Measurements from ENCODE around the gene HIBADH.
"Not testable (repeated sequence)": the region's sequence is repeated elsewhere in the genome, so short reads cannot be mapped to it uniquely, and the experiment has no call there.

The HIBADH gene

GRCh38 chr7:27602766-27603165, 59.9 kb downstream of the HIBADH start:
- no peak for DNase-seq

- no peak for DNase-seq
Measured at GRCh38 chr7:27601217-27601616, 61.5 kb downstream of the HIBADH start.

- no peak for DNase-seq
Measured at GRCh38 chr7:27600247-27600646, 62.4 kb downstream of the HIBADH start.

GRCh38 chr7:27595009-27595408, 67.7 kb downstream of the HIBADH start:
- no peak for DNase-seq

- DNase-seq, result no peak
Measured at GRCh38 chr7:27593226-27593625, 69.5 kb downstream of the HIBADH start.

- DNase-seq, result no peak
Measured at GRCh38 chr7:27590416-27590815, 72.3 kb downstream of the HIBADH start.

GRCh38 chr7:27587429-27587828, 75.3 kb downstream of the HIBADH start:
- DNase-seq, result no peak

- peak in 31 of 51 donors; percentile 0 to 61 (median 13) for DNase-seq
Measured at GRCh38 chr7:27586825-27587224, 75.9 kb downstream of the HIBADH start.

GRCh38 chr7:27585781-27586447, 76.8 kb downstream of the HIBADH start:
- DNase-seq, result no peak

GRCh38 chr7:27581906-27582305, 80.8 kb downstream of the HIBADH start:
- no peak for DNase-seq

GRCh38 chr7:27581119-27581518, 81.6 kb downstream of the HIBADH start:
- DNase-seq, result no peak

GRCh38 chr7:27579565-27579964, 83.1 kb downstream of the HIBADH start:
- DNase-seq, result no peak

GRCh38 chr7:27578169-27578568, 84.5 kb downstream of the HIBADH start:
- not testable (repeated sequence) for DNase-seq

- DNase-seq, result peak in 1 of 51 donors; percentile 19
Measured at GRCh38 chr7:27576360-27576944, 86.2 kb downstream of the HIBADH start.

GRCh38 chr7:27575613-27576012, 87.1 kb downstream of the HIBADH start:
- DNase-seq, result no peak

GRCh38 chr7:27569106-27569505, 93.6 kb downstream of the HIBADH start:
- no peak for DNase-seq

GRCh38 chr7:27567266-27567665, 95.4 kb downstream of the HIBADH start:
- no peak for DNase-seq

GRCh38 chr7:27564881-27565482, 97.7 kb downstream of the HIBADH start:
- DNase-seq, result no peak

- DNase-seq, result no peak
Measured at GRCh38 chr7:27560706-27561235, 101.9 kb downstream of the HIBADH start.

GRCh38 chr7:27555670-27556069, 107.0 kb downstream of the HIBADH start:
- DNase-seq, result no peak

- no peak for DNase-seq
Measured at GRCh38 chr7:27554826-27555225, 107.9 kb downstream of the HIBADH start.

GRCh38 chr7:27553273-27553672, 109.4 kb downstream of the HIBADH start:
- peak in 8 of 51 donors; percentile 0 to 39 (median 2) for DNase-seq

Measured in hypothalamus (tissue), 51 donors.